Measurements from ENCODE around the gene KLHL42.

Gene KLHL42

DNA sequence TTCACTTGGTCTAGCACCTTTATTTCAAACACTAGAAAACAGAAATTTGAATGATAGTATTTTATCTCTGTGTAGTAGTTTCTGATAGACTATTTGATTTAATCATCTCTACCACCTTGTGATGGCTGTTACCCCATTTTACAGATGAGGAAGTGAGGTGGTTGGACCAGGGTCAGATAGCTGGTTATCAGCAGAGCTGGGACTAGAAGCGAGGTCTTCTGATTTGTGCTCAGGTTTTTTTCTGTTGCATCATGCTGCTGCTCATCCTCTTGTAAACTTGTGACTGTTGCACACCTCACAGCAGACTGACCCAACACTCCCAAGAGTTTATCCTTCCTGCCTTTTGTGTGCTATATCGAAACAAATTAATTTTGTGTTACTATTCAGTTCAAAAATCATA is 10.1 kb downstream of the KLHL42 start:
- Histone ChIP-seq H3K27ac (replicated peaks; ENCODE audit: low read length) (no peak overlapping the region), H3K36me3 (replicated peaks in 1 of 2; ENCODE audit: control insufficient read depth in 2 of 2, insufficient read depth in 2 of 2, low read length in 2 of 2) (peaks cover 16 to 90% of the 10 kb centered on the region in 2 donors), H4K8ac (ENCODE audit: low read depth, low read length) (no peak overlapping the region), H3K18ac (ENCODE audit: low read length) (no peak overlapping the region), H2BK15ac (ENCODE audit: low read length) (no peak overlapping the region), H3K9ac (ENCODE audit: low read depth, low read length, poor library complexity) (no peak overlapping the region), H2BK120ac (ENCODE audit: low read depth, low read length) (no peak overlapping the region), H3K4me3 (ENCODE audit: low read length in 2 of 2) (no peak overlapping the region), H4K91ac (ENCODE audit: low read depth, low read length, poor library complexity) (no peak overlapping the region), H3K4me2 (ENCODE audit: insufficient read depth, low read length, poor library complexity, severe bottlenecking) (no peak overlapping the region), H3K4ac (ENCODE audit: low read length) (no peak overlapping the region), H3K79me1 (ENCODE audit: low read depth, low read length) (peaks cover 3% of the 10 kb centered on the region), H2BK5ac (ENCODE audit: low read length) (no peak overlapping the region), H2AFZ (ENCODE audit: low read length) (no peak overlapping the region), H2AK5ac (ENCODE audit: low read depth, low read length) (no peak overlapping the region), H3K14ac (ENCODE audit: low read length) (no peak overlapping the region), H2BK12ac (ENCODE audit: low read length) (no peak overlapping the region), H3K27me3 (ENCODE audit: control insufficient read depth in 3 of 3, insufficient read depth in 3 of 3, low read depth in 1 of 3, low read length in 3 of 3) (no peaks in the 10 kb centered on the region), H3K4me1 (ENCODE audit: control insufficient read depth in 2 of 2, insufficient read depth in 1 of 2, low read depth in 1 of 2, low read length in 2 of 2) (no peaks in the 10 kb centered on the region), H3K9me3 (replicated peaks in 1 of 2; ENCODE audit: control insufficient read depth in 2 of 2, insufficient read depth in 1 of 2, low read depth in 1 of 2, low read length in 2 of 2) (peaks cover 0 to 11% of the 10 kb centered on the region in 2 donors), H3K23ac (ENCODE audit: low read depth, low read length, poor library complexity) (no peak overlapping the region)
- no peak for DNase-seq (ENCODE audit: low spot score)
- WGBS, 2 donors (ENCODE audit: extremely low coverage in 2 of 2, insufficient read length in 2 of 2, insufficient replicate concordance in 1 of 2), result no CpG with 5 or more reads among the region's 2 CpGs

DNA sequence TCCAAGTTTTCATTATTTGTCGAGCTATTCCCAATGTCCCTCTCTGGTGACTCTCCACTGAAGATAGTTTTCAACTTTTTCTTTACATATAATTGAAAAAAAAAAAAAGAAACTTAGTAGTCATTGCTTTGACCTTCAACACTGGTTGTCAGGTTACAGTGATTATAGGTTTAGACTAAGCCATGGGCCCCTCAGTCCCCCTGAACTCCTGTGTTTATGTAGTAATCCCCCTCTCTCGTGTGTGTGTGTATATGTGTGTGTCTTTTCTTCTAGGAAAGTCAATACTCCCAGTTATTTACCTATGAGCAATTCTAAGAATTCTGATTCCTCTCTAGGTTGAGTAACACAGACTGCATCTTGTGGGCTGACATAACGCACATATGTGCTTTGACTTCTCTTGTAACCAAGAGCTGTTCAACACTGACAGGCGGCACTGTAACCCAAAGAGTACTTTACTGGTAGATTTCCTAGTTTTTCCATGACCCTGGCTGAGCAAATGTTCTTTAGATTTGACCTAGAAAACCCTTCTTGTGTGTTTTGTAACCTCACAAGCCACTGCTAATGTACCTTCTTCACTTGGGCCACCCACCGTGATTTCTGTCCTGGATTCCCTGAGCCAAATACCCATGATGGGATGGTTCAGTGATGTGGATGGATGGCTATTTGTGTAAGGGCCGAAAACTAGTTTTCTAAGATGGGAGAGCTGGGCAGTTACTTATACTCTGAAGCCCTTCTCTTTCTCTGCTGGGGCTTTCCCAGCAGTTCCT is 15.0 kb downstream of the KLHL42 start:
- H2BK15ac ChIP-seq (ENCODE audit: low read length), result no peak overlapping the region
- H3K4me3 ChIP-seq (ENCODE audit: low read length in 2 of 2), result no peak overlapping the region
- H2AK5ac ChIP-seq (ENCODE audit: low read depth, low read length), result no peak overlapping the region
- H3K4me1 ChIP-seq (ENCODE audit: control insufficient read depth in 2 of 2, insufficient read depth in 1 of 2, low read depth in 1 of 2, low read length in 2 of 2), result no peaks in the 10 kb centered on the region
- no peak overlapping the region for H3K23ac ChIP-seq (ENCODE audit: low read depth, low read length, poor library complexity)
- H2BK12ac ChIP-seq (ENCODE audit: low read length), result no peak overlapping the region
- H2BK5ac ChIP-seq (ENCODE audit: low read length), result no peak overlapping the region
- H3K14ac ChIP-seq (ENCODE audit: low read length), result no peak overlapping the region
- H2BK120ac ChIP-seq (ENCODE audit: low read depth, low read length), result no peak overlapping the region
- no peak overlapping the region for H4K91ac ChIP-seq (ENCODE audit: low read depth, low read length, poor library complexity)
- H3K9ac ChIP-seq (ENCODE audit: low read depth, low read length, poor library complexity), result no peak overlapping the region
- peaks cover 3% of the 10 kb centered on the region for H3K79me1 ChIP-seq (ENCODE audit: low read depth, low read length)
- H3K27ac ChIP-seq (replicated peaks; ENCODE audit: low read length), result no peak overlapping the region
- H3K36me3 ChIP-seq (replicated peaks in 1 of 2; ENCODE audit: control insufficient read depth in 2 of 2, insufficient read depth in 2 of 2, low read length in 2 of 2), result peaks cover 32 to 98% of the 10 kb centered on the region in 2 donors
- DNase-seq (ENCODE audit: low spot score), result no peak
- no peak overlapping the region for H3K4ac ChIP-seq (ENCODE audit: low read length)
- peaks cover 0 to 1% of the 10 kb centered on the region in 2 donors for H3K9me3 ChIP-seq (replicated peaks in 1 of 2; ENCODE audit: control insufficient read depth in 2 of 2, insufficient read depth in 1 of 2, low read depth in 1 of 2, low read length in 2 of 2)
- no peak overlapping the region for H2AFZ ChIP-seq (ENCODE audit: low read length)
- no peaks in the 10 kb centered on the region for H3K27me3 ChIP-seq (ENCODE audit: control insufficient read depth in 3 of 3, insufficient read depth in 3 of 3, low read depth in 1 of 3, low read length in 3 of 3)
- H3K4me2 ChIP-seq (ENCODE audit: insufficient read depth, low read length, poor library complexity, severe bottlenecking), result no peak overlapping the region
- WGBS, 2 donors (ENCODE audit: extremely low coverage in 2 of 2, insufficient read length in 2 of 2, insufficient replicate concordance in 1 of 2), result no CpG with 5 or more reads among the region's 6 CpGs
- H3K18ac ChIP-seq (ENCODE audit: low read length), result no peak overlapping the region
- no peak overlapping the region for H4K8ac ChIP-seq (ENCODE audit: low read depth, low read length)

DNA sequence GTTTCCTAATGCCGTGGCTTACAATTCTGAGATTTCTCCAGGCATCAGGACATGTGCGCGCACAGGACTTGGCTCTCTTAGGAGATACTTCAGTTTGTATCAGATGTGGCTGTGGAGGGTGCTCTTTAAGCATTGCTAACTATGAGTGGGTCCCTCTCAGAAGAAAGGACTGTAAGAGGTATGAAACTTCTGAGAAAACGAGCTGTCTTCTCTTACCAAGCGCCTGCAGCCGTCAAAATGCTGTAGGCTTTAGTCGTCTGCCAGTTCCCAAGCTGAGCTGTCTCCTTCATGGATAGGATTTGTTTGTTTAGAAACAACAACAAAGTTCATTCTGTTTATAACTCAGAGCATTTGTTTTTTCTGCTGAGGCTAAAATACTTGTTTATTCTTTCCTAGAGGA is 16.1 kb downstream of the KLHL42 start:
- Histone ChIP-seq H3K4me1 (ENCODE audit: control insufficient read depth in 2 of 2, insufficient read depth in 1 of 2, low read depth in 1 of 2, low read length in 2 of 2) (no peaks in the 10 kb centered on the region), H3K36me3 (replicated peaks in 1 of 2; ENCODE audit: control insufficient read depth in 2 of 2, insufficient read depth in 2 of 2, low read length in 2 of 2) (peaks cover 30 to 97% of the 10 kb centered on the region in 2 donors), H3K4ac (ENCODE audit: low read length) (no peak overlapping the region), H2BK12ac (ENCODE audit: low read length) (no peak overlapping the region), H3K79me1 (ENCODE audit: low read depth, low read length) (peaks cover 2% of the 10 kb centered on the region), H3K9me3 (replicated peaks in 1 of 2; ENCODE audit: control insufficient read depth in 2 of 2, insufficient read depth in 1 of 2, low read depth in 1 of 2, low read length in 2 of 2) (peaks cover 0 to 1% of the 10 kb centered on the region in 2 donors), H2BK15ac (ENCODE audit: low read length) (no peak overlapping the region), H2AFZ (ENCODE audit: low read length) (no peak overlapping the region), H3K4me2 (ENCODE audit: insufficient read depth, low read length, poor library complexity, severe bottlenecking) (no peak overlapping the region), H3K23ac (ENCODE audit: low read depth, low read length, poor library complexity) (no peak overlapping the region), H2BK120ac (ENCODE audit: low read depth, low read length) (no peak overlapping the region), H4K91ac (ENCODE audit: low read depth, low read length, poor library complexity) (no peak overlapping the region), H3K14ac (ENCODE audit: low read length) (no peak overlapping the region), H2BK5ac (ENCODE audit: low read length) (no peak overlapping the region), H3K18ac (ENCODE audit: low read length) (no peak overlapping the region), H3K27ac (replicated peaks; ENCODE audit: low read length) (no peak overlapping the region), H3K9ac (ENCODE audit: low read depth, low read length, poor library complexity) (no peak overlapping the region), H2AK5ac (ENCODE audit: low read depth, low read length) (no peak overlapping the region), H4K8ac (ENCODE audit: low read depth, low read length) (no peak overlapping the region), H3K4me3 (ENCODE audit: low read length in 2 of 2) (no peak overlapping the region), H3K27me3 (ENCODE audit: control insufficient read depth in 3 of 3, insufficient read depth in 3 of 3, low read depth in 1 of 3, low read length in 3 of 3) (no peaks in the 10 kb centered on the region)
- DNase-seq (ENCODE audit: low spot score), result no peak
- no CpG with 5 or more reads among the region's 7 CpGs for WGBS, 2 donors (ENCODE audit: extremely low coverage in 2 of 2, insufficient read length in 2 of 2, insufficient replicate concordance in 1 of 2)

DNA sequence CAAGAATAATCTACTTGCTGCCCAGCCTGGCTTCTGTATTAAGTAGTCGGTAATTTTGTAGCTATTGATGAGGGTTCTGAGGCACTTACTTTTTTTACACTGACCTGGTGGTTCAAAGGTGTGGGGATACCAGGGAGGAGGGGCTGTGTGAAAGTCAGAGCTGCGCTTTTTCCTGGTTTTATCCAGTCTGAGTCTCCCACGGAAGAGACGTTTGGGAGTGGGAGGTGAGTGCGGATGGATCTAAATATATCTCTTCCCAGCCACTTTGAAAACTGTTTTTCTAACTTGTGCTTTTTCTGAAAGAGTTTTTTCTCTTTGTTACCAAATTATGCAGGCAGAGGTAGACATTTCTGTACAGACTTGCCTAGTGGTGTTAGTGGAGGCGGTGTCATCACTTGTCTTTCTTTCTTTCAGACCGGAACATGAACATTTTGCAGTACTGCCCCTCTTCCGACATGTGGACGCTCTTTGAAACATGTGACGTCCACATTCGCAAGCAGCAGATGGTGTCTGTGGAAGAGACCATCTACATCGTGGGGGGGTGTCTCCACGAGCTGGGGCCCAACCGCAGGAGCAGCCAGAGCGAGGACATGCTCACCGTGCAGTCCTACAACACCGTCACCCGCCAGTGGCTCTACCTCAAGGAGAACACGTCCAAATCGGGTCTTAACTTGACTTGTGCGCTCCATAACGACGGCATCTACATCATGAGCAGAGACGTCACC is 17.4 kb downstream of the KLHL42 start:
- no peak overlapping the region for H2BK12ac ChIP-seq (ENCODE audit: low read length)
- no peak overlapping the region for H2BK15ac ChIP-seq (ENCODE audit: low read length)
- no peak overlapping the region for H3K4ac ChIP-seq (ENCODE audit: low read length)
- H3K27me3 ChIP-seq (ENCODE audit: control insufficient read depth in 3 of 3, insufficient read depth in 3 of 3, low read depth in 1 of 3, low read length in 3 of 3), result no peaks in the 10 kb centered on the region
- peak overlapping the region; percentile 81 for H3K23ac ChIP-seq (ENCODE audit: low read depth, low read length, poor library complexity)
- no peak overlapping the region for H2BK5ac ChIP-seq (ENCODE audit: low read length)
- no peak overlapping the region for H2AK5ac ChIP-seq (ENCODE audit: low read depth, low read length)
- no peak for DNase-seq (ENCODE audit: low spot score)
- no peak overlapping the region for H3K27ac ChIP-seq (replicated peaks; ENCODE audit: low read length)
- H2AFZ ChIP-seq (ENCODE audit: low read length), result no peak overlapping the region
- WGBS, 2 donors (ENCODE audit: extremely low coverage in 2 of 2, insufficient read length in 2 of 2, insufficient replicate concordance in 1 of 2), result no CpG with 5 or more reads among the region's 24 CpGs
- no peak overlapping the region for H4K91ac ChIP-seq (ENCODE audit: low read depth, low read length, poor library complexity)
- H3K4me3 ChIP-seq (ENCODE audit: low read length in 2 of 2), result no peak overlapping the region
- peaks cover 0 to 1% of the 10 kb centered on the region in 2 donors for H3K9me3 ChIP-seq (replicated peaks in 1 of 2; ENCODE audit: control insufficient read depth in 2 of 2, insufficient read depth in 1 of 2, low read depth in 1 of 2, low read length in 2 of 2)
- peaks cover 25 to 90% of the 10 kb centered on the region in 2 donors for H3K36me3 ChIP-seq (replicated peaks in 1 of 2; ENCODE audit: control insufficient read depth in 2 of 2, insufficient read depth in 2 of 2, low read length in 2 of 2)
- H3K79me1 ChIP-seq (ENCODE audit: low read depth, low read length), result peaks cover 1% of the 10 kb centered on the region
- H3K4me2 ChIP-seq (ENCODE audit: insufficient read depth, low read length, poor library complexity, severe bottlenecking), result no peak overlapping the region
- H3K18ac ChIP-seq (ENCODE audit: low read length), result peak overlapping the region; percentile 16
- H3K9ac ChIP-seq (ENCODE audit: low read depth, low read length, poor library complexity), result no peak overlapping the region
- no peak overlapping the region for H3K14ac ChIP-seq (ENCODE audit: low read length)
- no peak overlapping the region for H2BK120ac ChIP-seq (ENCODE audit: low read depth, low read length)
- H4K8ac ChIP-seq (ENCODE audit: low read depth, low read length), result peak overlapping the region; percentile 73
- H3K4me1 ChIP-seq (ENCODE audit: control insufficient read depth in 2 of 2, insufficient read depth in 1 of 2, low read depth in 1 of 2, low read length in 2 of 2), result no peaks in the 10 kb centered on the region

Data from neuronal stem cell (in vitro differentiated cells).